Activated T-cell treated with anti-CD3 and anti-CD28 coated beads, Interleukin-2, amount 50 U/mL, for 4 hours (primary cell): Measurements from ENCODE around the gene TLR9. TPM values are rescaled to one million over a fixed set of nuclear protein-coding genes. Genes with fewer than 3 reads are reported as not detected.

Source experiments
- ATAC-seq, 2 donors: fragments of 200-7000 bp; cut with Tn5 transposase; one replicate each; pipeline ENCODE4 v1.10.0; 2021
- DNase-seq: peaks from one replicate; pipeline ENCODE4 v3.0.0-alpha.2; 2020
- H3K27me3 Mint-ChIP-seq: one replicate; pipeline ENCODE4 v1.8.0; 2021; ENCODE audit warnings: low read depth, mixed read lengths
- H3K36me3 Mint-ChIP-seq: one replicate; pipeline ENCODE4 v1.8.0; 2022; ENCODE audit warnings: mixed read lengths; ENCODE audit not compliant: insufficient read depth
- H3K4me1 Mint-ChIP-seq: one replicate; pipeline ENCODE4 v1.8.0; 2021; ENCODE audit warnings: low read depth, mixed read lengths
- H3K4me3 Mint-ChIP-seq: one replicate; pipeline ENCODE4 v1.8.0; 2021; ENCODE audit warnings: mild to moderate bottlenecking, moderate library complexity, mixed read lengths
- H3K9me3 Mint-ChIP-seq: one replicate; pipeline ENCODE4 v1.8.0; 2021; ENCODE audit warnings: mixed read lengths
- total RNA-seq, 3 donors: library from RNA; stranded (reverse); gene quantifications; one replicate each; pipeline ENCODE4 v1.2.1, GENCODE V29; 2021

Gene TLR9
- total RNA-seq, 3 donors from 2014 or later: 0.18 TPM; not detected in 2

DNA sequence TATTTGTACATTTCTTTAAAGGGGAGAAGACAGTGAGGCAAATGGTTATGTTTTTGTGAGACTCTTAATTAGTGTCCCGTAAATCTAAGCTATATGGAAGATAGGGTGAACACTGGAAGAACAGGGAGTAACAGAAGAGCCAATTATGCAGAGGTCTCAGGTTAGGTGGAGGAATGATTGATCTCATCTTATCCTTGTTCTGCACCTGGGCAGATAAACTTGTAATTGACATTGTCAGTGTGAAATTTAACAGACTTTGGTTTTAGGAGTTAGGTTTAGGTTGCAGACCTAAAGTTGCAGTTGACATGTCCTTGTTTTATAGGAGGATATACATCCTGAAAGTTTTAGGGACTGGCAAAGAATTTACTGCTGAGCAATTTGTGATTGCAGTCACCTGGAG, 16.6 kb upstream of the TLR9 start:
- Mint-ChIP-seq H3K4me1 (peaks cover 77% of the 10 kb centered on the region), H3K27me3 (no peaks in the 10 kb centered on the region), H3K36me3 (no peaks in the 10 kb centered on the region), H3K9me3 (no peaks in the 10 kb centered on the region), H3K4me3 (peak overlapping the region; percentile 33)
- DNase-seq (no peak), ATAC-seq (no peak)

DNA sequence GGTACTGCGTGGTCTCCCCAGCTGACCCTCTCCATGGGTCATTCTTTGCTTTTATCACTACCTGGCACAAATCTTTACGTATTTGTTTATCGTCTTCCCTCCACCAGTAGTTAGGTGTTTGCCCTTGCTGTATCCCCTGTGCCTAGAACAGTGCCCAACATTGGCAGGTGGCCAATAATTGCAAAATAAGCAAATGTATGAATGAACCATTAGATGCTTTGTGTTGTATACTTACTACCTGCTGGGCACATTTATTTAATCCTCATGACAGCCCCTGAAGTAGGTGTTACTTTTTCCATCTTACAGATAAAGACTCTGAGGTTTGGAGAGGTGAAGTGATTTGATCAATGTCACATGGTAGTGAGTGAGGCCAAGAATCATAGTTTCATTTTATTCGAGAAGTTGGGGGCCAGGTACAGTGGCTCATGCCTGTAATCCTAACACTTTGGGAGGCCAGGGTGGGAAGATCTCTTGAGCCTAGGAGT, 15.5 kb upstream of the TLR9 start:
- H3K4me1 Mint-ChIP-seq: peaks cover 79% of the 10 kb centered on the region
- peak overlapping the region; percentile 96 for H3K4me3 Mint-ChIP-seq
- no peaks in the 10 kb centered on the region for H3K36me3 Mint-ChIP-seq
- H3K9me3 Mint-ChIP-seq: no peaks in the 10 kb centered on the region
- no peak for ATAC-seq
- no peak for DNase-seq
- H3K27me3 Mint-ChIP-seq: no peaks in the 10 kb centered on the region

DNA sequence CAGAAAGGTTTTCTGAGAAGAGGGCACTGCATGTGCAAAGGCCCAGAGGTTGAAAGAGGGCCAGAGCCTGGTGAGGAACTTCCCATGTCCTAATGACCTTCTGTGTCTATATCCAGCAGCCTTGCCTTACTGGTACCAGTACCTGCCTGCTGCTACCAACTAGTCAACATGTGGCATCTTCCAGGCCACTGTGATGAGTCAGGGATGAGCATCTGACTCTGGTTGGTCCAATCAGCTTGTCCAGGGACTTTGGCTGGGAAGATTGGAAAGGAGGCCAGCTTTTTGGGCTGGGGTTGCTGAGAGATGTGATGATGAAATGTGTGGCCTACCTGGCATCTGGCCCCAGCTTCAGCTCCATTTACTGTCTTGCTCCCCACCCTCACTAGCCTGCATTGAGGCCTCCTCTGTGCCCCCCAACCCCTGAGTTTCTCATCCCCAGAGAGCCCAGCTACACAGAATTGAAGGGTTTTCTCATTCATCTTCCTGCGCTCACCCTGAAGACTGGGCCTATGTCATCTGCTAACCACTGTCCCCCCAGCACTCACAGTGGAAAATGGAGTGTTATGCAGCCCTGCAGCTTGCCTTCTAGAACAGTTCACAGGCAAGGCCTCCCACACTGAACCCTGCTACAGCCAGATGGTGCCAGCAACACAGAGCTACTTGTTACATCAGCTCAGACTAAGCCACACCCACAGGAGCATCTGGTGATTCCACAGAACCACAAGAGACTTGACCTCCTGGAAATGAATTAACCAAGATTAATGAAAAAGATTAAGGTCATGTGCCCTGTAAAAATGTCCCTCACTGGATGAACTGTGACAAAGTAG, 14.8 kb upstream of the TLR9 start:
- Mint-ChIP-seq H3K36me3 (no peaks in the 10 kb centered on the region), H3K27me3 (no peaks in the 10 kb centered on the region), H3K4me1 (peaks cover 85% of the 10 kb centered on the region), H3K4me3 (peak overlapping the region; percentile 96), H3K9me3 (no peaks in the 10 kb centered on the region)
- DNase-seq: peak; percentile 58
- ATAC-seq: peak in 1 of 2 donors; percentile 16

DNA sequence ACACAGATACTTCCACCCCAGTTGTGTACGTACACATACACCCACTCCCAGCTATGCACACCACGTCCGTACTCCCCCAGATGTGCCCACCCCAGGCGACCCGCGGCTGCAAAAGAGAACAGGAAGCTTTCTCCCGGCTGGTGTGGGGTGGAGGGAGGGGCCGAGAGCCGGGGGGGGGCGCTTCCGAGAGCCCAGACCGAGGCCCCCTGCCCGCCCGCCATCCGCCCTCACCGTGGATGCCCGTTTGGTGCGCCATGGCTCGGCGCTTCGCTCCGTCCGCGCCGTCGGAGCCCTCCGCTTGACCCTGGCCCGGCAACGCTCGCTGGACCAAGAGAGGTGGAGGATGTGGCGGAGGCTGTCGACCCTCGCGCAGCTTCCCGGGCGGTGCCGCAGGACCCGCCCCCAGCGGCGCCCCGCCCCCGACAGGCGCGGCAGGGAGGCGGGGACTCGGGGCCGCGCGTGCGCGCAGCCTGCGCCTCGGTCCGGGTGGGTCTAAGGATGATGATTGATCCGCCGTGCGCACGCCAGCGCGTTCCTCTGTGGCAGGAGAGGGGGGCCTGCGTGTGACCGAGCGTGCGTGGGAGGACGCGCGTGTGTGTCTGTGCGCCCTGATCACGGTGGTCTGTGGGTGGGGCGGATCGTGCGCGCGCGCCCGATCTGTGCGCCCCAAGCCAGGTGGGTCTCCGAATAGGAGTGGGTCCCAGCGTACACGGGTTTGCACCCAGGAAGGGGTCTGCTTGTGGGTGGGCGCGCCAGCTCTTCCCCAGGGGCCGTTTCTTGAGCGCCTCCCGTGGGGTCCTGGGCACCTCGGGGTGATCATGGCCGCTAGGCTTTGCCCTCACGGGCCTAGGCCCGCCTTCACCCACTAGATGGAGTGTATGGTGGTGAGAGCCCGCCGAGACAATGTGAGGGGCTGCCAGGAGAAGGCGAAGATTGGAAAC, 13.6 kb upstream of the TLR9 start, which contains the start of gene TWF2:
Gene TWF2, minus strand, starts transcription at position 398 of the 941 bp plus-strand sequence. Its CDS starts 142 bp downstream, at position 256.
- ATAC-seq: peak; percentile 84 to 86
- Mint-ChIP-seq H3K4me3 (peak within 1 kb of the TSS; percentile 96), H3K4me1 (peaks cover 82% of the 10 kb centered on the region), H3K27me3 (no peaks in the 10 kb centered on the region), H3K9me3 (no peaks in the 10 kb centered on the region), H3K36me3 (no peaks in the 10 kb centered on the region)
- peak; percentile 90 for DNase-seq

DNA sequence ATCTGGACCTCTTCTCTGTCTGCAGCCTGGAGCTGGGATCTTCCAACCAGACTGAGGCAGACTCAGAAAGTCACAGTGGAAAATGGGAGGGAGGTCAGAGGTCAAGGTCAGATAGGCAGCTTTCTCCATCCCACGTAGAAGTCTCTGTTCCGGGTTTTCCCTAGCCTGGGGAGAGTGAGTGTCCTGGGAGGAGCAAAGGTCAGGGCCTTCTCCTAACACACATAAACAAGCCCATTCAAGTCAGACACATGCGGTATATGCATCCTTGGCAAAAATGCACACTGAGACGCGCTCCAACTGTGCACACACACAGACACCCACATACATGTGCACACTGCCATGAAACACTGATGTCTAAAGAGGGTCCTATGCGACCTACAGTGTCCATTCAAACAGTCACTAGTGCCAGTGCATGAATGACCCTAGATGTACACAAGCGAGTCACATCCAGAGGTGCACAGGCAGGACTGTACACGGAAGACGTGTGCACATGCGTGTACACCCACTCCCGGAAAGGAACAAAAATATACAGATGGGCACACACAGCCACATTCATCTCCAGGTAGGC, 12.8 kb upstream of the TLR9 start:
- DNase-seq: no peak
- Mint-ChIP-seq H3K4me3 (peak overlapping the region; percentile 96), H3K27me3 (no peaks in the 10 kb centered on the region), H3K9me3 (no peaks in the 10 kb centered on the region), H3K36me3 (no peaks in the 10 kb centered on the region), H3K4me1 (peaks cover 79% of the 10 kb centered on the region)
- no peak for ATAC-seq

DNA sequence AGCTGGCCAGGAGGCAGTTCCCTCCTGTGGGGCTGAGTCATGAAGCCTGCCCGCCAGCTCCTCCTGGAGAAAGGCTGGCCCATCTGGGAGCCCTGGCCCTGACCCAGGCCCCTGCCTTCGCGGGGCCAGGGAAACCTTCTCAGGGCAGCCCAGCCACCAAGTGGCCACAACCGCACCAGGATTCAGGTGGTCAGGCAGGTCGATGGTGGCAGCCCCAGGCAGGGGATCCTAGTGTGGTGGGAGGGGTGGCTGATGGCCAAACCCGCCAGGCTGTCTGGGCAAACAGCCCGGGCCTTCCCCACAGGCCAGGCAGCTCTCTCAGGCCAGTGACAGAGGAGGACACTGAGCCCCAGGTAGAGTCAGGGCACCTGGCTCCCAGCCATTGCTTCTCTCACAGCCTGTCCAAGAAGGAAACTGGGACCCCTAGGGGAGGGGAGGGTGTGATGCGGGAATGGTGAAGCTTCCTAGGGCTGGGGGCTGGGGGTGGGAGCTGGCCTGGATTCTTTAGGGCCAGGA, 12.3 kb upstream of the TLR9 start:
- no peaks in the 10 kb centered on the region for H3K9me3 Mint-ChIP-seq
- peaks cover 80% of the 10 kb centered on the region for H3K4me1 Mint-ChIP-seq
- ATAC-seq (no peak), DNase-seq (no peak)
- no peaks in the 10 kb centered on the region for H3K36me3 Mint-ChIP-seq
- no peaks in the 10 kb centered on the region for H3K27me3 Mint-ChIP-seq
- H3K4me3 Mint-ChIP-seq: peak overlapping the region; percentile 96

DNA sequence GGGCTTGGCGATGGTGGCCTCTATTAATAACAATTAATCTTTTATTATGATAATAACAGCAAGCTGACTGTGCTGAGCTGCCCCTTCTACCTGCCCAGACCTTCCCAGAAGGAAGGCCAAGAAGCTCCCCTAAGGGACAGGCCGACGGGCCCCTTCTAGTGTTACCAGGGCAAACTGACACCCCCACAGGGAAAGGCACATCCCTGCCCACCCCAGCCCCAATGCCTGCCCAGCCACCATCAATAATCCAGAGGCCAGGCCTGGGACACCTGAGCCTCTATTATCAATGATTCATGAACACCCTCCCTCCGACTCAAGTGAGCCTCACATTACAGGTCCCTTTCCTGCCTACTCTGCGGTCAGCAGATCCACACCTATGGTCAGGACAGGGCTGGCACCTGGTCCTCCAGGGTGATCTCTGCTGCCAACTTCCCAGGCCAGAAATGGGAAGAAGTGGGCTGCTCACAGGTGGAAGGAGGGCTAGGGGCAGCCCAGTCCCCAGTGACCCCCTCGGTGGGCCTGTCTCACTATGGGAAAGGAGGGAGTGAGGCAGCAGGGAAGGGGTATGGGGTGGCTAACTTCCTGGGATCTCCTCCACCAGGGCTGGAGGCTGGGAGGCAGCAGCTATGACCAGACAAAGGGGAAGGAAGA, 11.7 kb upstream of the TLR9 start:
- no peak for DNase-seq
- no peak for ATAC-seq
- peak overlapping the region; percentile 96 for H3K4me3 Mint-ChIP-seq
- no peaks in the 10 kb centered on the region for H3K27me3 Mint-ChIP-seq
- no peaks in the 10 kb centered on the region for H3K9me3 Mint-ChIP-seq
- no peaks in the 10 kb centered on the region for H3K36me3 Mint-ChIP-seq
- peaks cover 83% of the 10 kb centered on the region for H3K4me1 Mint-ChIP-seq

DNA sequence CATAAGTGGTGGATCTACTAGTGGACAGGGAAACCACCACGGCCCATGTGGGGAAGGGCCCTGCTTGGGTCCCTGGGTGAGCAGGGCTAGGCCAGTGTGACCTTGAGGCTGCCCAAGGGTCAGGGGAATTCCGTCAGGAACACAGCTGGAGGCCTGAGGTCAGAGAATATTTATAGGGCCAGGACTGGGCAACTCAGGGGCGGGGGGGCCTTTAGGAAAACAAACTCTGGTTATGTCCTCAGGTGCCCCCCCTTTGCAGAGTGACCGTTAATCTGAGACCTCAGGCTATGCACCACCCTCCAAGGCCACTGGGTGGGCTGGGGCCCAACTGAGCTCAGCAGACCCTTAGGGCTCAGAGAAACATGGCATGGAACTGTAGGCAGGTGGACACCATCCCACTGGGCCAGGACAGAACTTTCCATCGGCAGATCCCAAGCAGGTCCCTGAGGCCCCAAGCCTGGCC, 11.0 kb upstream of the TLR9 start:
- peaks cover 82% of the 10 kb centered on the region for H3K4me1 Mint-ChIP-seq
- H3K27me3 Mint-ChIP-seq: no peaks in the 10 kb centered on the region
- peak overlapping the region; percentile 16 for H3K4me3 Mint-ChIP-seq
- H3K9me3 Mint-ChIP-seq: no peaks in the 10 kb centered on the region
- ATAC-seq (no peak), DNase-seq (no peak)
- peaks cover 3% of the 10 kb centered on the region for H3K36me3 Mint-ChIP-seq

DNA sequence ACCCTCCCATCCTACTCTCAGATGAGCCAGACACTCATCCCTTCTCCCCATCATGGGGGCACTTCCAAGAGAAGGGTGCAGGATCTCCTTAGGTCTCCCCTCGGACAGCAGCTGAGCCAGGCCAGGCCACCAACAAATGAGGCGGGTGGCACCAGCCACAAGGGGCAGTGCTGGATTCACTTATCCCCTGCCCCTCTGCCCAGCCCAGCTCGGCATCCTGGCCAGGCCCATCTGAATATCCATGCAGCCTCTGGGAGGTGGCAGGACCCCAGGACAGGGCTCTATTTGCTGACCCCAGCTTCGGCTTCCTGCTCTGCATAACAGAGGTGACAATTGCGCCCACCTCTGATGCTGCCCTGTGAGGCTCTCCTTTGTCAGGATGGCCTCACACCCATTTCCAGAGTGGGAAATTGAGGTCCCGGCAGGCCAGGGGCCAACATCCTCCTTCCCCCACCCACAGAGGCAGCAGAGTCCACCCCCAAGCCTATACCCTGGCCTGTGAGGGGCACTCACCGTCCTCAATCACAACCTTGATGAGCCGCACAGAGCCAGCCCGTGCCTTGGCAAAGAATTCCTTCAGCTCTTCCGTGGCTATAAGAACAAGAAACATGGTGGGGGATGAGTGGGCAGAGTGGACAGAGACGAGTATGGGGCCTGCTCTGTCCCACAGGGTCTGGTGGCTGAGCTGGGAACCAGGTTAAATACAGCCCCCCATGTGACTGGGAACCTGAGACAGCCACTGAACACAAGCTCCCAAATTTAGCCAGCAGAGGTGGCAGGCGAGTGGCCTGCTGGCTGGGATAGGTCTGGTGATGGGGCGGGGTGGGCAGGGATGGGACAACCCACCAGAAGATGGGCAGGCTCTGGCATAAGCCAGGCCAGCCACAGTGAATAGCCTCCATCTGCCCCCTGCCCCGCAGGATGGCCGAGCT, 9.3 kb upstream of the TLR9 start:
- H3K4me1 Mint-ChIP-seq: peaks cover 69% of the 10 kb centered on the region

DNA sequence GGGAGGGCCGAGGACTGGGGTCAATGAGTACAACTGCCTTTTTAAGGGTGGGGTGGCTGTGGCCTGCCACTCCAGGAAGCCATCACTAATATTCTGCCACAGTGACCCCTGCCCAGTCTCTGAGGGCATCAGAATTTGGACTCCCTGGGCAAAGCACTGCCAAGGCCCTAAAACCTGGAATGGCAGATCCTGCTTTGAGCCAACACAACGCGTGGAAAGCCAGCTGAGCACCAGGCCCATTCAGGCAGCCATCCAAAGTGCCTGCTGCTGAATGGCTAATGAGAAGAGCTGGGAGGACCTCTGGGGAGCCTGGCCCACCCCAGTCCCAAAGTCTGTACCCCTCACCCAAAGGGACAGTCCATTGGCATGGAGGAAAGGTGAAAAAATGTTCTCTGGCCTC, 8.5 kb upstream of the TLR9 start:
- no peaks in the 10 kb centered on the region for H3K27me3 Mint-ChIP-seq
- H3K4me1 Mint-ChIP-seq: peaks cover 64% of the 10 kb centered on the region
- no peaks in the 10 kb centered on the region for H3K9me3 Mint-ChIP-seq
- H3K4me3 Mint-ChIP-seq: no peak overlapping the region
- H3K36me3 Mint-ChIP-seq: peaks cover 14% of the 10 kb centered on the region
- ATAC-seq: no peak
- DNase-seq: no peak

More for the DNA sequence above, 9.3 kb upstream of the TLR9 start:
- no peak for DNase-seq
- ATAC-seq: no peak
- Mint-ChIP-seq H3K36me3 (peaks cover 10% of the 10 kb centered on the region), H3K9me3 (no peaks in the 10 kb centered on the region), H3K4me3 (peak overlapping the region; percentile 11), H3K27me3 (no peaks in the 10 kb centered on the region)

DNA sequence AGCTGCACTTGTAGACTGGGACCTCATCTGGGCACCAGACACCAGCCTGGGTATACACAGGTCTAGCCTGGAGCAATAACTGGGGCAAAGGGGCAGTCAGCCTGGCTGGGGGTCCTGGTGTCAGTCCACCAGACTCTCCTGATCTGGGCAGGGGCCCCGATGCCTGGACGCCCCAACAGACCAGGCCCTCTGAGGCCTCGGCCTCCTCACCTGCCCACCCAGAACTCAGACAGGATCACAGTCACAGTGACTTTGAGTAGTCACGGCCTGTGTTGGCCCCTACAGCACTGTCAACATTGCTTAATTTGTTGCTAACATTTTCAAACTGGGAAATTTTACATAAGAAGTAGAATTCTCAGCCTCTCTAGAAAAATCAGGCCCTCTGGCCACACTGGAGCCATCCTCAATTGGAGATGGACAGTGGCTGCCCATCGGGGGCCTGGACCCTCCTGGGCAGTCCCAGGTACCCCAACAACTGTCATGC, 7.7 kb upstream of the TLR9 start:
- no peak overlapping the region for H3K4me3 Mint-ChIP-seq
- H3K9me3 Mint-ChIP-seq: no peaks in the 10 kb centered on the region
- no peak for ATAC-seq
- peaks cover 59% of the 10 kb centered on the region for H3K4me1 Mint-ChIP-seq
- no peak for DNase-seq
- H3K36me3 Mint-ChIP-seq: peaks cover 14% of the 10 kb centered on the region
- no peaks in the 10 kb centered on the region for H3K27me3 Mint-ChIP-seq

DNA sequence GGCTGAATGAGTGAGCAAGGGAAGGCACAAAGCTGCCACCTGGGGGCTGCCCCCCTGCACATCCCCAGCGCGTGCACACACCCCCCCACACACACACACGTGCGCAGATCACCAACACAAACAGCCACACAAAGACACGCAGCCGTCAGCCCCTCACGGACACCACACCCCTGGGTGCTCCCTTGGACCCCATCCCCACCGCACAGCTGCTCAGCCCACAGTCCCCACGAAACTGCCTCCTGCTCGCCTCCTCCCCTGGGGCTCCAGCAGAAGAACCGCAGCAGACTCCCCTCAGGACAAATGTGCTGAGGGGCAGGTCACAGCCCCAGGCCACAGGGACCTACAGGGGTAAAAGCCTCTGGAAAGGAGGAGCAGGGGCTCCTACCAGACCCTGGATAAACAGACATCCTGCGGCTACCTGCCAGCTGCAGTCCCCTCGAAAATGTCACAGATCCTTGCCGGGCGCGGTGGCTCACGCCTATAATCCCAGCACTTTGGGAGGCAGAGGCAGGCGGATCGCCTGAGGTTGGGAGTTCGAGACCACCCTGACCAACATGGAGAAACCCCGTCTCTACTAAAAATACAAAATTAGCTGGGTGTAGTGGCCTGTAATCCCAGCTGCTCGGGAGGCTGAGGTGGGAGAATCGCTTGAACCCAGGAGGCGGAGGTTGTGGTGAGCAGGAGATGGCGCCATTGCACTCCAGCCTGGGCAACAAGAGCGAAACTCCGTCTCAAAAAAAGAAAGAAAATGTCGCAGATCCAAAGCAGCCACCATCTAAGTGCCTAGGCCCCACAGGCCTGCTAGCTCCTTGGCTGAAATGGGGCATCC, 7.0 kb upstream of the TLR9 start:
- peaks cover 14% of the 10 kb centered on the region for H3K36me3 Mint-ChIP-seq
- H3K4me3 Mint-ChIP-seq: no peak overlapping the region

More for the DNA sequence above, 7.0 kb upstream of the TLR9 start:
- H3K4me1 Mint-ChIP-seq: peaks cover 53% of the 10 kb centered on the region
- ATAC-seq (peak in 1 of 2 donors; percentile 33), DNase-seq (no peak)
- H3K9me3 Mint-ChIP-seq: no peaks in the 10 kb centered on the region
- no peaks in the 10 kb centered on the region for H3K27me3 Mint-ChIP-seq
